PC-3 (cell line): ENCODE data around the gene CYP46A1. TPM values are rescaled to one million over a fixed set of nuclear protein-coding genes. Genes with fewer than 3 reads are reported as not detected.
A peak's percentile ranks its signal among the peaks of the same experiment; 100 is the strongest.

Source experiments
- ATAC-seq: fragments of 200-7000 bp; cut with Tn5 transposase; 2 replicates; pipeline ENCODE4 v1.9.1; 2020; ENCODE audit warnings: mild to moderate bottlenecking, moderate library complexity
- BruUV-seq: library from RNA; stranded (reverse); fragments of 400-500 nt; replicated peaks from 2 replicates; lab custom pipeline; 2021; lab: Mats Ljungman, UMichigan
- CTCF ChIA-PET: fragments of 300-600 bp; sonication (Branson Sonifier 250); formaldehyde crosslinking; loops from one replicate; lab custom pipeline; 2022; ENCODE audit warnings: antibody characterized with exemption; lab: Charles Lee
- POLR2A ChIA-PET: fragments of 300-600 bp; sonication (Branson Sonifier 250); formaldehyde crosslinking; loops from one replicate; lab custom pipeline; 2022; ENCODE audit warnings: antibody characterized with exemption; ENCODE audit not compliant: unreplicated experiment; lab: Charles Lee
- DNase-seq: peaks from one replicate; pipeline ENCODE4 v3.0.0-alpha.2; 2015
- H2AFZ ChIP-seq: fragments of 300-600 bp; sonication (generic); 2 replicates; pipeline ENCODE4 v1.6.0; 2016; ENCODE audit warnings: antibody characterized with exemption, low read length
- H3F3A ChIP-seq: fragments of 300-600 bp; sonication (generic); one replicate; pipeline ENCODE4 v1.6.0; 2017; ENCODE audit warnings: antibody characterized with exemption, low read length, control low read depth, mild to moderate bottlenecking; ENCODE audit not compliant: unreplicated experiment
- H3K27ac ChIP-seq: fragments of 300-600 bp; sonication (generic); 2 replicates; pipeline ENCODE4 v1.5.1; 2016; ENCODE audit warnings: mild to moderate bottlenecking, low read length
- H3K27me3 ChIP-seq: fragments of 300-600 bp; sonication (generic); 2 replicates; pipeline ENCODE4 v1.6.1; 2016; ENCODE audit warnings: low read length, mixed read lengths
- H3K36me3 ChIP-seq: fragments of 300-600 bp; sonication (generic); 2 replicates; pipeline ENCODE4 v1.6.1; 2016; ENCODE audit warnings: low read depth, mixed run types, low read length, mixed read lengths
- H3K4me1 ChIP-seq: fragments of 300-600 bp; sonication (generic); 2 replicates; pipeline ENCODE4 v1.5.1; 2016; ENCODE audit warnings: low read length; ENCODE audit not compliant: insufficient read depth
- H3K4me2 ChIP-seq: fragments of 300-600 bp; sonication (generic); 2 replicates; pipeline ENCODE4 v1.6.0; 2016; ENCODE audit warnings: low read length
- H3K4me3 ChIP-seq: fragments of 300-600 bp; sonication (generic); 2 replicates; pipeline ENCODE4 v1.5.1; 2016; ENCODE audit warnings: mild to moderate bottlenecking, low read length, mixed read lengths
- H3K79me2 ChIP-seq: fragments of 300-600 bp; sonication (generic); 2 replicates; pipeline ENCODE4 v1.6.1; 2017; ENCODE audit warnings: low read length, mixed read lengths
- H3K9ac ChIP-seq: fragments of 300-600 bp; sonication (generic); 2 replicates; pipeline ENCODE4 v1.6.0; 2016; ENCODE audit warnings: mild to moderate bottlenecking, low read length
- H3K9me2 ChIP-seq: fragments of 300-600 bp; sonication (generic); replicated peaks from 2 replicates; pipeline ENCODE4 v1.6.1; 2016; ENCODE audit warnings: mixed run types, low read length, mixed read lengths
- H3K9me3 ChIP-seq: fragments of 300-600 bp; sonication (generic); 2 replicates; pipeline ENCODE4 v1.6.1; 2016; ENCODE audit warnings: low read length, mixed read lengths
- H4K20me1 ChIP-seq: fragments of 300-600 bp; sonication (generic); 2 replicates; pipeline ENCODE4 v1.6.1; 2016; ENCODE audit warnings: low read length, mixed read lengths
- EZH2 ChIP-seq: fragments of 300-600 bp; sonication (generic); IDR thresholded peaks from one replicate; pipeline ENCODE4 v1.6.1; 2017; ENCODE audit warnings: antibody characterized with exemption, mild to moderate bottlenecking, low read length; ENCODE audit not compliant: unreplicated experiment
- EZH2phosphoT487 ChIP-seq: fragments of 300-600 bp; sonication (generic); IDR thresholded peaks from 2 replicates; pipeline ENCODE4 v1.6.1; 2018; ENCODE audit warnings: mild to moderate bottlenecking, antibody characterized with exemption, low read length, borderline replicate concordance
- intact Hi-C: fragments of 100-400 bp; cut with micrococcal nuclease; formaldehyde crosslinking; loops from 2 replicates; pipeline ENCODE4 v1.9.0; 2023
- total RNA-seq: library from RNA; depleted of rRNA; stranded (reverse); fragments of >200 nt; gene quantifications from 2 replicates; pipeline ENCODE4 v1.2.3, GENCODE V29; 2014
- TF ChIP-seq, protein P1 (sequence below): fragments of 300-600 bp; sonication (generic); conservative IDR thresholded peaks from 2 replicates; pipeline ENCODE4 v1.5.1; 2017; ENCODE audit warnings: antibody characterized with exemption, low read depth, mild to moderate bottlenecking, low read length

CYP46A1 gene
- total RNA-seq, 1 experiment from 2014 or later: 1.2 TPM

DNA sequence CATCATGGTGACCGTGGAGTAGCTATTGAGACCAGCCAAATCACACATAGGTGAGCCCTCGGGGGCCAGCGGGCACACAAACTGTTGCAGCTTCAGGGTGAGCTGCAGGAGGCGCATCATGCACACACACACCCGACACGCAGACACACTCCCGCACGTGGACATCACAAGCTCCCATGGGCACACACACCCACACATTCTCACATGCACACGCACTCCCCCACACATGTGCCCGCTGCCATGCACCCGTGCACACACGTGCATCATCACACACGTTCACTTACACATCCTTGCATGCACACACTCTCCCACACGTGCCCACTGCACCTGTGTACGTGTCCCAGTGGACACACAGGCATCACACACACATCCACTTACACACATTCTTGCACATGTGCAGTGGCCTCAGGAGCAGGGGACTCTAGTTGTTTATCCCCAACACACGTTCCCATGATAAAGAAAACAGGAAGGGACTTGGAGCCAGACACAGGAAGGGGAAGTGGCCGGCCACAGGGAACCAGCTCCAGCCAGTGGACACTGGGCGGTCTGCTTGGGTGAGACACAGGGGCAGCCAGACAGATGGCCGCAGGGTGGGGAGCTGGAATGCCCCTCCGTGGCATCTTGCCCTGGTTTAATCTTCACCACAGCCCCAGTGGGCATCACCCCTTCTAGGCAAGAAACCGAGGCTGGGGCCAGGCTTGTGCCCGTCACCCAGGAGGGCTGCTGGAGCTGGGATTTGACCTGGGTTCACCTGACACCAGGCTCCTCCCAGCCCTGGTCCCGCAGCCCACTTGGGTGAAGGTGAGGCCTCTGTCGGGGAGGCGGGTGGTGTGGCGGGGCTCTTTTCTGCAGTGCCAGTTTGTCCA, 49.7 kb downstream of the CYP46A1 start:
- BruUV-seq: no TSS peak
- no peaks in the 10 kb centered on the region for H4K20me1 ChIP-seq
- H3K9me2 ChIP-seq: no peaks in the 10 kb centered on the region
- H3K79me2 ChIP-seq: no peaks in the 10 kb centered on the region
- no peaks in the 10 kb centered on the region for H3K36me3 ChIP-seq
- H3K27me3 ChIP-seq: no peaks in the 10 kb centered on the region
- peaks cover 14% of the 10 kb centered on the region for H3K4me1 ChIP-seq
- ChIA-PET CTCF (no interaction called here), POLR2A (no interaction called here)
- no peak overlapping the region for H3K27ac ChIP-seq
- H3K4me3 ChIP-seq: no peak overlapping the region
- no peak overlapping the region for H3K4me2 ChIP-seq
- H3F3A ChIP-seq: no peaks in the 10 kb centered on the region
- H2AFZ ChIP-seq: no peak overlapping the region
- no peak overlapping the region for H3K9ac ChIP-seq
- DNase-seq (no peak), ATAC-seq (no peak)
- H3K9me3 ChIP-seq: no peaks in the 10 kb centered on the region
- intact Hi-C loops: no loop called here
- TF ChIP-seq EZH2phosphoT487 (no peak), EZH2 (no peak)
- TF ChIP-seq, protein P1, sequence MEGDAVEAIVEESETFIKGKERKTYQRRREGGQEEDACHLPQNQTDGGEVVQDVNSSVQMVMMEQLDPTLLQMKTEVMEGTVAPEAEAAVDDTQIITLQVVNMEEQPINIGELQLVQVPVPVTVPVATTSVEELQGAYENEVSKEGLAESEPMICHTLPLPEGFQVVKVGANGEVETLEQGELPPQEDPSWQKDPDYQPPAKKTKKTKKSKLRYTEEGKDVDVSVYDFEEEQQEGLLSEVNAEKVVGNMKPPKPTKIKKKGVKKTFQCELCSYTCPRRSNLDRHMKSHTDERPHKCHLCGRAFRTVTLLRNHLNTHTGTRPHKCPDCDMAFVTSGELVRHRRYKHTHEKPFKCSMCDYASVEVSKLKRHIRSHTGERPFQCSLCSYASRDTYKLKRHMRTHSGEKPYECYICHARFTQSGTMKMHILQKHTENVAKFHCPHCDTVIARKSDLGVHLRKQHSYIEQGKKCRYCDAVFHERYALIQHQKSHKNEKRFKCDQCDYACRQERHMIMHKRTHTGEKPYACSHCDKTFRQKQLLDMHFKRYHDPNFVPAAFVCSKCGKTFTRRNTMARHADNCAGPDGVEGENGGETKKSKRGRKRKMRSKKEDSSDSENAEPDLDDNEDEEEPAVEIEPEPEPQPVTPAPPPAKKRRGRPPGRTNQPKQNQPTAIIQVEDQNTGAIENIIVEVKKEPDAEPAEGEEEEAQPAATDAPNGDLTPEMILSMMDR: no peak

DNA sequence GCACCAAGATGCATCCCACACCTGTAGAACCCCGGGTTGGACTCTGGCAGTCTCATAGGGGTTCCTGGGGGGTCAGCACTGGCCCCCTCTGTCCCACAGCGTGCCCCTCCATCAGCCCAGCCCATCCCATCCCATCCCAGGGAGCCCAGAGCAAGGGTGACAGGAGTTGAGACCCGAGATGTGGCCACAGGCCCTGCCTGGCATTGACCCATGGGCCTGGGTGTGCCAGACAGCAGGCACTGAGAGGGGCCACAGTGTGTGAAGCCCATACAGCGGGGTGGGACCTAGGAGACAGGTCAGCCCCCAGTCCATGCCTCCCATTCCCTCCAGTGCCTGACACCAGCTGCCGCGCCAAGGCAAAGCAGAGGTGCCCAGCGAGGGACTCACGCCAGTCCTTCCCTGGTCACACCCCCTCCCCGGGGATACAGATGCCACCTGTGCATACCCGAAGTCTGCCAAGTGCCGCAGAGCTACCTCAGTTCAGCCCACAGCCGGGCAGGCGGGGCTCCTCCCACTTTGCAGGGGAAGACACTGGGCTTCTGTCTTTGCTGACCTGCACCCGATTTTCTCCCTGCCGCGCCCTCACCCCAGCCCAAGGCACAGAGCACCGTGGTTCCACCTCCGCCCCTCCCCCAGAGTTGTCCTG, 50.4 kb downstream of the CYP46A1 start:
- H3K27ac ChIP-seq: no peak overlapping the region
- 0 out of 2 replicates have a peak overlapping the region, but pooled peaks have one; percentile 11 for H3K4me2 ChIP-seq
- peaks cover 14% of the 10 kb centered on the region for H3K4me1 ChIP-seq
- H2AFZ ChIP-seq: 0 out of 2 replicates have a peak overlapping the region, but pooled peaks have one; percentile 25
- no peak for ATAC-seq
- no peaks in the 10 kb centered on the region for H3F3A ChIP-seq
- POLR2A ChIA-PET: no interaction called here
- H3K36me3 ChIP-seq: no peaks in the 10 kb centered on the region
- no peaks in the 10 kb centered on the region for H3K9me3 ChIP-seq
- no peak overlapping the region for H3K9ac ChIP-seq
- BruUV-seq: no TSS peak
- CTCF ChIA-PET: no interaction called here
- H3K9me2 ChIP-seq: no peaks in the 10 kb centered on the region
- no peaks in the 10 kb centered on the region for H3K79me2 ChIP-seq
- H3K27me3 ChIP-seq: no peaks in the 10 kb centered on the region
- DNase-seq: no peak
- intact Hi-C loops: no loop called here
- no peak for TF ChIP-seq EZH2
- TF ChIP-seq, protein P1: no peak
- no peak for TF ChIP-seq EZH2phosphoT487
- H4K20me1 ChIP-seq: no peaks in the 10 kb centered on the region
- no peak overlapping the region for H3K4me3 ChIP-seq
